HG02623 (cell line): ENCODE measurements around the gene EIF4G1.
A peak's percentile ranks its signal among the peaks of the same experiment; 100 is the strongest.
"Not testable (repeated sequence)": the region's sequence is repeated elsewhere in the genome, so short reads cannot be mapped to it uniquely, and the experiment has no call there.

Experiments
- ATAC-seq: cut with Tn5 transposase; IDR thresholded peaks from one replicate; pipeline ENCODE4 v1.9.1; 2021; ENCODE audit warnings: moderate library complexity; ENCODE audit not compliant: unreplicated experiment

The EIF4G1 gene

GRCh38 chr3:184314363-184314699 lies at the start of gene EIF4G1:
Gene EIF4G1, plus strand, starts transcription at chr3:184314606. Its CDS starts 1,191 bp downstream, at chr3:184315797.
- ATAC-seq: peak; percentile 85

- not testable (repeated sequence) for ATAC-seq
These were observed 47.2 kb upstream of the EIF4G1 start for GRCh38 chr3:184267249-184267648.

GRCh38 chr3:184272269-184272668 lies 42.1 kb upstream of the EIF4G1 start:
- no peak for ATAC-seq

- ATAC-seq: no peak
These were observed 39.1 kb upstream of the EIF4G1 start for GRCh38 chr3:184275381-184275701.

- ATAC-seq: no peak
These were observed 38.2 kb upstream of the EIF4G1 start, which contains the start of gene ECE2 for GRCh38 chr3:184275961-184276910. Gene ECE2, plus strand, starts transcription at chr3:184276022. Its CDS starts 132 bp downstream, at chr3:184276154.

GRCh38 chr3:184277366-184277765 lies 37.0 kb upstream of the EIF4G1 start:
- ATAC-seq: no peak

GRCh38 chr3:184282941-184283340 lies 31.5 kb upstream of the EIF4G1 start:
- no peak for ATAC-seq

- ATAC-seq: no peak
These were observed 30.7 kb upstream of the EIF4G1 start for GRCh38 chr3:184283681-184284080.

- ATAC-seq: no peak
These were observed 29.7 kb upstream of the EIF4G1 start for GRCh38 chr3:184284696-184285095.

GRCh38 chr3:184289426-184289938 lies 24.9 kb upstream of the EIF4G1 start:
- ATAC-seq: no peak

GRCh38 chr3:184290331-184290730 lies 24.1 kb upstream of the EIF4G1 start:
- ATAC-seq: no peak

GRCh38 chr3:184291044-184291737 lies 23.2 kb upstream of the EIF4G1 start:
- no peak for ATAC-seq

GRCh38 chr3:184291738-184292445 lies 22.5 kb upstream of the EIF4G1 start:
- ATAC-seq: no peak

- no peak for ATAC-seq
These were observed 18.6 kb upstream of the EIF4G1 start for GRCh38 chr3:184295771-184296170.

GRCh38 chr3:184296616-184297015 lies 17.8 kb upstream of the EIF4G1 start:
- ATAC-seq: no peak

GRCh38 chr3:184298759-184299487 lies 15.5 kb upstream of the EIF4G1 start, which contains the start of gene PSMD2:
Gene PSMD2, plus strand, starts transcription at chr3:184299241. Its CDS starts 26 bp downstream, at chr3:184299267.
- ATAC-seq: peak; percentile 92

GRCh38 chr3:184299488-184300377 lies 14.7 kb upstream of the EIF4G1 start:
- no peak for ATAC-seq

- no peak for ATAC-seq
These were observed 14.1 kb upstream of the EIF4G1 start for GRCh38 chr3:184300378-184300720.

- no peak for ATAC-seq
These were observed 8.8 kb upstream of the EIF4G1 start for GRCh38 chr3:184305577-184305976.
